H7 (cell line): ENCODE measurements around the gene GPR84. TPM values are rescaled to one million over a fixed set of nuclear protein-coding genes. Genes with fewer than 3 reads are reported as not detected.
"Not testable (repeated sequence)": the region's sequence is repeated elsewhere in the genome, so short reads cannot be mapped to it uniquely, and the experiment has no call there.

Experiments used
- DNase-seq: peaks from one replicate; pipeline ENCODE4 v3.0.0; 2012
- H3K27me3 ChIP-seq: 2 replicates; pipeline ENCODE4 v1.6.0; 2011; ENCODE audit warnings: mild to moderate bottlenecking, low read length; ENCODE audit not compliant: control insufficient read depth, insufficient read depth
- H3K36me3 ChIP-seq: replicated peaks from 2 replicates; pipeline ENCODE4 v1.5.1; 2011; ENCODE audit warnings: low read length; ENCODE audit not compliant: control insufficient read depth, insufficient read depth
- H3K4me3 ChIP-seq: 2 replicates; pipeline ENCODE4 v1.5.1; 2011; ENCODE audit warnings: low read depth, mild to moderate bottlenecking, control low read depth, low read length, moderate library complexity; ENCODE audit not compliant: insufficient read depth
- total RNA-seq: library from RNA; depleted of rRNA; stranded (reverse); fragments of >200 nt; shearing (Covaris generic); gene quantifications from 2 replicates; pipeline ENCODE4 v1.2.3, GENCODE V29; 2014

Gene GPR84
- total RNA-seq, 1 experiment from 2014 or later = not detected

DNA sequence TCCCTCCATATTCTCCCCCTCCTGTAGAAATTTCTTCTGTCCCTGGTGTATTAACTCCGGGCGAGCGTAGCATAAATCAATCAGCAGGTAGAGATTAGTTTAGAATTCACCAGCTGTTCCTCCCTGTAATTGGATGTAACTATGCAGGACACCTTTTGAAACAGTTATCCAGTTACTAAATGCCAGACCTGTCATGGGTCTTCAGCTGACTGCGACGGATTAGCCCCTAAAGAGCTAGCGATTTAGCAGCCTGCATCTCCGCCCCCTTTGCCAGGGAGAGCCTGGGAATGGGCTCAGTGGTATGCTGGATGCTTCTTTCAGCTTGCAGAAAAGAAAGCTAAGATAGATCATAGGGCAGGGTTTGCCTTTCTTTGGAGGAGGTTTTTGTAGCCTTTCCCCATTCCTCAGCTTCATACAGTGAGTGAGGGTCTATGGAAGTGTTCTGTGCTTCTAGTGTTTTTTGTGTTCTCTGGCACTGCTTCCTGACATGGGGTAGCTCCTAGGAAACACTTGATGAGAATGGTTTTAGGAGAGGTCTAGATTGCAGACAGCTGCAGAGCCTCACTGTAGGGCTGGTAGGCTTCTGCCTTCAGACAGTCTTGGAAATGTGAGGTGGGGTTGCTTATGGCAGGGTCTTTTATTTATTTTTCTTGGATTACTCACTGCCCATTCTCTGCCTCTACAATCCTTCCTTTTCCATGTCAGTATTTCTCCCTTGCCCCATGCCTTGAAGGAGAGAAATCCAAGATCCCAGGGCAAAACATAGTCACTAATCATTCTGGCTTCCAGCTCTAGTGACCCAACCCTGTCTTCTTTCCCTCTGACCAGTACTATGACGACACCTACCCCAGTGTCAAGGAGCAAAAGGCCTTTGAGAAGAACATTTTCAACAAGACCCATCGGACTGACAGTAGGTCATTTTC, 22.6 kb downstream of the GPR84 start:
- no peak for DNase-seq
- no peaks in the 10 kb centered on the region for H3K27me3 ChIP-seq
- H3K36me3 ChIP-seq = peaks cover 18% of the 10 kb centered on the region
- no peak overlapping the region for H3K4me3 ChIP-seq

DNA sequence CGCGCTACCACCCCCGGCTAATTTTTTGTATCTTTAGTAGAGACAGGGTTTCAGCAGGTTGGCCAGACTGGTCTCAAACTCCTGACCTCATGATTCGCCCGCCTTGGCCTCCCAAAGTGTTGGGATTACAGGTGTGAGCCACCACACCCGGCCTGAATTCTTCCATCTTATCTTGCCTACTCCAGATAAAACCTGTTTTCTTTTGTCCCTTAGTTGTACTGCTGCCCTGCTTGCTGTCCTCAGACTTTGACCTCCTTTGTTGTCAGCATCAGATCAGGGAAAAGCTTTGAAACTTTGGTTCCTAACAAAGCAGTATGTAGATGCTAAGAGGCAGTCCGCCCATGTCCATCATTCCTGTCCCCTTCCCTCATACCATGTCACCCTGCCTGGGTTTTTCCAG, 23.4 kb downstream of the GPR84 start:
- H3K4me3 ChIP-seq = no peak overlapping the region
- no peak for DNase-seq
- peaks cover 16% of the 10 kb centered on the region for H3K36me3 ChIP-seq
- H3K27me3 ChIP-seq = no peaks in the 10 kb centered on the region

DNA sequence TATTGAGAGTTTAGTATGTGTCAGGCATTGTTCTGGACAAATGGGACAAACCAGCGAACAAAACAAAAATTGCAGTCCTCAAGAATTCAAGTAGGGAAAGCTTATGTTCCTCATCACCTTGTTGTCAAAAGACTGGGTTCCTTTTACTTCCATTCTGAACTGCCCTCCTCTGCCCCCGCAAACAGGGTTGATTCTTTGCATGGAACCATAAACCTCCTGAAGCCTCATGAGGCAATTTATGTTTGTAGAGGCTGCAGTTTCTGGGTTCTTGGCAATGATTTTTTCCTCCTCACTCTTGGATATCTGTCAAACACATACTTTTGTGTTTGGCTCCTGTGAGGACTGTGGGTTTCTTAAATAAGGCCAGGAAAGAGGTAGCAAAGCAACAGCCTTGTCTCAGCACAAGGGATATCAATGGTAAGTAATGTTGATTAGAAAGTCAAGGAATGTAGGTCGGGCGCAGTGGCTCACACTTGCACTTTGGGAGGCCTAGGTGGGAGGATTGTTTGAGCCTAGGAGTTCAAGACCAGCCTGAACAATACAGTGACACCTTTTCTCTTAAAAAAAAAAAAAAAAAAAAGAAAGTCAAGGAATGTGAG, 25.5 kb downstream of the GPR84 start:
- no peaks in the 10 kb centered on the region for H3K27me3 ChIP-seq
- peaks cover 15% of the 10 kb centered on the region for H3K36me3 ChIP-seq
- no peak overlapping the region for H3K4me3 ChIP-seq
- DNase-seq = no peak

DNA sequence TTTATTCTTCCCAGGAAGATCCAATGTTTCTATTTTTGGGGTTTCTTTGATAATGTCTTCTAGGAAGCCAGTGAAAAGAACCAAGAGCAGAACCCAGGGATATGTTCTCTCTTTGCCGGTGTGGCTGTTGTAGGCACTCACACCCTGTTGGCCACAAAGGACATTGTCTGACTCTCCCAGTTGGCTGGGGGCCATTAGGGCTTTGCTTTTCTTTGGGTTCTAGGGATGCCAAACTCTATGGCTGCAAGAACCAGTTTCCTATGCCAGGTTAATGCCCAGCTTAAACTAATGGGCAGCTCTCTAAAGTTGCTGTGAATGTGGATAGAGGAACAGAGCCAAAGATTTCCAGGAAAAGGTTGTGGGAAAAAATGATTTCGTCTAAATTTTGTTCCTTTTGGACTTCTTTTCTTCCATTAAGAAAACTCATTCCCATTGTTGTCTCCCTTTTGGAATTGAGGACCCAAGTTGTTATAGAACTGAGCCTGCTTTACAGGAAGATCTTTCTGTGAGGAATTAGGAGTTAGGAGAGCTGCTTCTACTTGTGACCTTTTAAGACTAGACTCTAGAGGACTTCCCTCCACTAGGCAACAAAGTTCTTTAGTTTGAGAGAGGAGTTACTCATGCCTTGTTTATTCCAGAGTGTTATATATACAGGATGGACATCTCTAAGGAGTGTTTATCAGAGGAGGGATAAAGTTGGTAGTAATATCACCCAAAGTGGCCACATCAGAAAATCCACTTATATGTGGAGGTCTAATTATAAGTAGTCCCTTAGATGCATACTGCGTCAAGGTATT, 26.2 kb downstream of the GPR84 start:
- DNase-seq = no peak
- H3K27me3 ChIP-seq = no peaks in the 10 kb centered on the region
- H3K36me3 ChIP-seq = peaks cover 11% of the 10 kb centered on the region
- no peak overlapping the region for H3K4me3 ChIP-seq

DNA sequence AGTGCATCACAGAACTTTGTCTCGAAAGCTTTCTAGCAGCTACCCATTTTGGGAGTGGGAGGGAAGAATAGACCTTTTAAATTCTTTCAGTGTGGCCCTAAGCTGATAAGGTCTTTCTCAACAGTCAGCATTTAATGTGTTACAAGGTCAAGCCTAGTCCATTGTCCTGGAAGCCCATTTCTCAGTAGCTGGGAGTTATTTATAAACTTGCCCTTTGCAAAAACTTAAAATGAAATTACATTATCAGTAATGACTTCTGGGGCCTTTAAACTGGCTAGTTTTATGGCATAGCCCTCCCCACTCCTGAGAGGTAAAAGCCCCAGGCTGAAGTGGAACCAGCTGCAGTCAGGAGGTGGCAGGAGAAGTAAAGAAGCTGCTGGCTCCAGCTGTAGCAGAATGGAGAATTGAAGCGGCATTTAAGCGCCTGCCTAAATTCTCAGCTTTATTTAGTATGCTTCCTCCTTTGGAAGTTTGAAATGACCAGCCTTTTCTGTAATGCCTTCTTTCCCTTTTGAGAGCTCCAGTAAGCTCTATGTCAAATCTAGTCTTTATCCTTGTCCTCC, 26.9 kb downstream of the GPR84 start:
- Histone ChIP-seq H3K4me3 (no peak overlapping the region), H3K27me3 (no peaks in the 10 kb centered on the region), H3K36me3 (peaks cover 9% of the 10 kb centered on the region)
- DNase-seq = no peak

DNA sequence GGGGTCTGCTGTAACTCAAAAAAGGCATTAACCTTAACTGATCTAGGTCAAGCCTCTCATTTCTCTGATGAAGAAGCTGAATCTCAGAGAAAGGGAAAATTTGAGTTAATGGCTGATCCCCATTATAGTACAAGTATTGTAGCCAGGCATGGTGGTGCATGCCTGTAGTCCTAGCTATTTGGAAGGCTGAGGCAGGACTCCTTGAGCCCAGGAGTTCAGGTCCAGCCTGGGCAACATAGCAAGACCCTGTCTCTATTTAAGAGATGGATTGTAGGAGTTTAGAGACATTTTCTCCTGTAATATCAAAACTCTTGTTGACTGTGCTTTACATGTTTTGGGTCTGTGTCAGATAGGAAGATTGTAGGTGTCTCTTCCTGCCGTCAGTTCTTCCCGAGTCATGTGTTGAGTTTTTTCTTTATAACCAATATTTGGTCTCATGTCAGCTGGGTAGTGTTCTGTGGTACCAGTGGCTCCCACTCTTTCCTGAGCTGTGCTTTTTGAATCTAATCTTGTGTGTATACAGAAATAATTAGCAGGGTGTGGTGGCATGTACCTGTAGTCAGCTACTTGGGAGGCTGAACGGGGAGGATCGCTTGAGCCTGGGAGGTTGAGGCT, 30.8 kb downstream of the GPR84 start:
- H3K36me3 ChIP-seq = peaks cover 2% of the 10 kb centered on the region
- no peaks in the 10 kb centered on the region for H3K27me3 ChIP-seq
- no peak for DNase-seq

DNA sequence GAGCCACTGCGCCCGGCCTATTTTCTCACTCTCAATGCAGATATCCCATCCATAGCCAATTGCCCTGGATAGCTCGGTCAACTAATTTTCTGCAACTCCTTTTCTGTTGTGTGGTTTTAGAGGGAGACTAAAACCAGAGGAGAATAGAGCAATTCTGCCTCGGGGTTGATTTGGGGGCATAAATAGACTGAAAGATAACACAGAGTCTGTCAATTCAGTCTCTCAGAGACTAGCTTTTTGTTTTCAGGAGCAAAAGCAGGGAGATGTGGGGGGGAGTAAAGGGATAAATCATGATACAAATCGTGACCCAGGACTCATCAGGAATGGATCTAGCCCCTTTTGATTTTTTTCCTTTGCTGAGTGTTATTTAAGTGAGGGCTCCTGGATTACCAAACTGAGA, 32.8 kb downstream of the GPR84 start:
- no peak for DNase-seq
- H3K27me3 ChIP-seq = no peaks in the 10 kb centered on the region
- peaks cover 2% of the 10 kb centered on the region for H3K36me3 ChIP-seq
- H3K4me3 ChIP-seq = no peak overlapping the region

More for the DNA sequence above, 30.8 kb downstream of the GPR84 start:
- no peak overlapping the region for H3K4me3 ChIP-seq

DNA sequence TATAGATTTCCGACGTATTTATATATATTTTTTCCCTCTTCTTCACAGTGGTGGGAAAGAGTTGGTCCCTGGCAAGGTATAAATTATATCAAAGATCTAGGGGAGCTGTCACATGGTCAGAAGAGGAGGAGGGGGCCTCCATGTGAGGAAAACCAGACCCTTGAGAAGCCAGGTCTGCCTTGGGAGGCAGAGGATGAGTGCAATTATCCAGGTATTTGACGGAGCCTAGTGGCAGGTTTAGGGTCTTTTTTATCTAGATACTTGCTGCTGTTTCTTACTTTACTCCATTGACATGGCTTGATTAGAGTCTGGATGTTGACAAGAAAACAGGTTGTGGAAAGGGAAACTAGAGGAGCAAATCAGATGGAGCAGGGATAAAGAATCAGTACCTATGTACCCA, 33.8 kb downstream of the GPR84 start:
- H3K27me3 ChIP-seq = no peaks in the 10 kb centered on the region
- peaks cover 2% of the 10 kb centered on the region for H3K36me3 ChIP-seq
- no peak overlapping the region for H3K4me3 ChIP-seq
- DNase-seq = no peak

DNA sequence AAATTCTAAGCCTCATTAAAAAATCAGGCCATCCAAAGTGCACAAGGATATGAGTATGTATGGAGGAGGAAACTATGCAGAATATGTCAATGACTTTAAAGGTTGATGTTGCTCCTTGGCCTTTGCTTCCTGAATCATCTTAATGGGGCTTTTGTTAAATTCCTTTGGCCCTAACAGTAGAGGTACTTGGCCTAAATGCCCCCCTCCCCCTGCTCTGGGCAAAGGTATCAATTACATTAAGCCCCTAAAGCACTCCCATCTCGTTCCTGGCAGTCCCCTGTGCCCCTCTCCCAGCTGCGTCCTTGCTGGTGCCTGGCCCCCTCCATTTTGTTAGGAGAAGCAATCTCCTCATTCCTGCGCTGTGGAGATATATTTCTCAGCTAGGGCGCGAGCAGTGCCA, 34.5 kb downstream of the GPR84 start:
- Histone ChIP-seq H3K4me3 (no peak overlapping the region), H3K36me3 (peaks cover 2% of the 10 kb centered on the region), H3K27me3 (no peaks in the 10 kb centered on the region)
- peak; percentile 33 for DNase-seq

DNA sequence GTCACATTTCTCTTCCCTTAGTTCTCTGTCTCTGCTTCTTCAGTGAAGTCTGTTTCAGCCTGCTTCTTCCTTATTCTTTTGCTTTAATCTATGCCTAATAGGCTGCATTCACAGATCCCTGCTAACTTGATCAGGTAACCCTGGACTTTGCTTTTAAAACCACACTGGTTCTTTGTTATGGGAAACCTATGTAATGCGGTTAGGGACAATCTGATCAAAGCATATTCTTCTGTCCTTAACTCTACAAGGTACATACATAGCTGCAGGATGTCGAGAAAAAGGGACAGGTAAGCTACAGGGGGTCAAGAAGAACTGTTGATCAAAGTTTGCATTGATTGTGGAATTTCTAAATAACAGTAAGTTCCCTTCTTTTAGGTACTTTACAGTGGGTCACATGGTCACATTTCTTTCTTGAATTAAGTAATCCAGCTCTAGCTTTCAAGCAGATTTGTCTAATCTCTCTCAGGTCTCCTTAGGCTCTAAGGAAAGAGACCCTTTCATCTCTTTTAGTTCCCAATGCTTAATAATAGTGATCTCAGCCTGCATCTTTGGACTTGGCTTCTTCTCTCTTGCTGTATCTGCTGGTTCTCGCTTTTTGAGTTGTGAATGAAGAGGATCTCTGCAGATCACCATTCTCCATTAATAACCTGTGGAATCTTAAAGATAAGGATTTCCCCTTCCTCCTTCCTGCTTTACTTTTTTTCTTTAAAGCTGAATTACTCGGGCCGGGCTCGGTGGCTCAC, 35.5 kb downstream of the GPR84 start:
- Histone ChIP-seq H3K4me3 (no peak overlapping the region), H3K36me3 (peaks cover 2% of the 10 kb centered on the region), H3K27me3 (no peaks in the 10 kb centered on the region)
- DNase-seq = peak; percentile 22

DNA sequence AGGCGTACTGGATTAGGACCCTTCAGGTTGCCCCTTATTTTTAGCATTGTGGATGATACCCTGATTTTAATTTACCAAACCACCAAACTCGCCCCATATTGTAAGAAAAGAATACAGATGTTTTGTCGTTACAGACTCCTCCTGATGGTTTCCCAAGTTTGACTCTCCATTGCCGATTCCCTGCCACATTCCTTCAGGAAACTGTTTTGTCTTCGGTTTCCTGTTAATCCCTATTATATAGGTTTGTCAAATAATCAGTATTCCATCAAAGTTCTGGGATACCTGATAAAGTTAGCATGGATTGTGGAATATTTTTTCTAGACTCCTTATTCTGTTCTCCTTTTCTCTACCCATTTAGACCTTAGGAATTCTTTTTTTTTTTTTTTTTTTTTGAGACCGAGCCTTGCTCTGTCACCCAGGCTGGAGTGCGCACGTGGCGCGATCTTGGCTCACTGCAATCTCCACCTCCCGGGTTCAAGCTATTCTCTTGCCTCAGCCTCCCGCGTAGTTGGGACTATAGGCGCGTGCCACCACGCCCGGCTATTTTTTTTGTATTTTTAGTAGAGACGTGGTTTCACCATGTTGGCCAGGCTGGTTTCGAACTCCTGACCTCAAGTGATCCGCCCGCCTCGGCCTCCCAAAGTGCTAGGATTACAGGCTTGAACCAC, 38.7 kb downstream of the GPR84 start:
- H3K27me3 ChIP-seq, DNase-seq, H3K36me3 ChIP-seq: not testable (repeated sequence)
- H3K4me3 ChIP-seq = peak overlapping the region; percentile 52

DNA sequence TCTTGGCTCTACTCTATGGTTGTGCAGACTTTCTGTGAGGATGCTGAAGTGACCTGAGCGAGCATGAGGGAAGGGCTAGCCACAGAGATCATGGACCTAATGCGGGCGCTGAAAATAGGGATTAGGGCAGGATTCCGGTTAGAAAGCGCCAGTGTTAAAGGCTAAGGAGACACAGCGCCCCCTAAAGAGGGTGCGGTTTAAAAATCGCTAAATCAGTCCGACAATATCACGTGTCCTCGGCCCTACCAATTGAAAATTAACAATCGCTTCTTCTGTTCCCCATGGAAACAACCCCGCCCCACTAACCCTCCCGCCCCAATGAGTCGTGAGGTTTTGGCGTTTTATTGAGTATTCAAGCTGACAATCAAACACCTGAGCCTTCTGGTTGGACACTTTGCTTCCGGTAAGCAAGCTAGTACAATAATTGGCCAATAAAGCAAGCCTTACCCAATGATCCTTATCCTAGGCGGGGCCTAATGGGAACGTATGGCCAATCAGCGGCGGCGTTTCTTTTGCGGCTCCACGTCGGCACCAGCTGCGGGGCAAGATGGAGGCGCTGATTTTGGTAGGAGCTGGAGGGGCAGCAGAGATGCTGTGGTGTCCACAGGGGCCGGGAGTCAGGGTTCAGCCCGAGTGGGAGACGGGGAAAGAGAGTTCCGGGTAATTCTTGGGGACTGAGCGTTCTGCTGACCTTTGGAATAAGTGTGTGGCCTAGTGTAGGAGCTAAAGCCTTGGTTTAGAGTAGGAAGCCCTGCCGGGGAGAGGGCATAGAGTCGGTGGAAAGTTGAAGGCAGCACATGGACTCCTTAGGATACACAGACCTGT, 39.5 kb downstream of the GPR84 start, which contains the start of gene COPZ1:
Gene COPZ1 (plus strand): TSS at position 515 of the 825 bp plus-strand sequence. CDS start 33 bp downstream, at position 548.
- Histone ChIP-seq H3K36me3 (no peaks in the 10 kb centered on the region), H3K4me3 (peak within 1 kb of the TSS; percentile 52), H3K27me3 (no peaks in the 10 kb centered on the region)
- peak; percentile 97 for DNase-seq
